A204.1 (cell line): ENCODE results near the gene NADK.

ENCODE experiments used
- FAIRE-seq: peaks from 2 replicates; lab custom pipeline; 2012; peaks lifted over from hg19 to GRCh38; lab: Jason Lieb, UNC

The NADK gene

GRCh38 chr1:1786836-1787605, 8.8 kb upstream of the NADK start:
- no peak for FAIRE-seq

DNA sequence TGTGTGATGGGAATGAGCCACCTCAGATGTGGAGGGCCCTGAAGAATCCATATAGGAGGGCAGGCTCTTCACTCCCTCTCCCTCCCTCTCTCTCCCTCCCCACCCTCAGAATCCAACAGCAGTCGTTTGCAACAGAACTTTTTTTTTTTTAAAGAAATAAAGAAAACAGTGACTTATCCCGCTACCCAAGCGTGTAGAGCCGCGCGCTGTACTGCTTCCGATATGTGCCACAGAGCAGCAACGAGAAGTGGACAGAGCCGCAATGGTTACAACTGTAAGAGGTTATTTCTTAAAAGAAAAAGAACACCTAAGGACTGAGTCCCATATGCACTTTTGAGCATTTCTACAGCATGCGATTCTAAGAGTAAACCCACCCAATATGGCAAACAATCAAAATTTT, 7.4 kb upstream of the NADK start:
- no peak for FAIRE-seq

DNA sequence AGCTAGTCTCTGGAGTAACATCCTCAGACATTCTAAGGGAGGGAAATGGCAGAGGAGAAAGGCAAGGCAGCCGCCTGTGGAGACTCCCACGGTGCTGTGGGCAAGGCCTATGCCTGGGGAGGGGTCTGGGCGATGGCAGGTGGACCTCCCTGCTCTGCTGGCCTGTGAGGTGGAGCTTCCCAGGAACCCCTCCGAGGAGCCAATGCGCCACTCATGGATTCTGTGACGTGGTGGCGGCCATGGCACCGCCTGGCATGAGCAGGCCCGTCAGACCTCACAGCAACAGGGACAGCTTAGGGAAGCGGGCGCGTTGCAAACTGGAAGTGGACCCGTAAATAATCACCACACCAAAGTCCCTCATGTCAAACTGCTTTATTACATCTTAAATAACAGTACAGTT, 6.7 kb upstream of the NADK start:
- FAIRE-seq: no peak

- no peak for FAIRE-seq
Measured at GRCh38 chr1:1783320-1783719, 5.0 kb upstream of the NADK start.

DNA sequence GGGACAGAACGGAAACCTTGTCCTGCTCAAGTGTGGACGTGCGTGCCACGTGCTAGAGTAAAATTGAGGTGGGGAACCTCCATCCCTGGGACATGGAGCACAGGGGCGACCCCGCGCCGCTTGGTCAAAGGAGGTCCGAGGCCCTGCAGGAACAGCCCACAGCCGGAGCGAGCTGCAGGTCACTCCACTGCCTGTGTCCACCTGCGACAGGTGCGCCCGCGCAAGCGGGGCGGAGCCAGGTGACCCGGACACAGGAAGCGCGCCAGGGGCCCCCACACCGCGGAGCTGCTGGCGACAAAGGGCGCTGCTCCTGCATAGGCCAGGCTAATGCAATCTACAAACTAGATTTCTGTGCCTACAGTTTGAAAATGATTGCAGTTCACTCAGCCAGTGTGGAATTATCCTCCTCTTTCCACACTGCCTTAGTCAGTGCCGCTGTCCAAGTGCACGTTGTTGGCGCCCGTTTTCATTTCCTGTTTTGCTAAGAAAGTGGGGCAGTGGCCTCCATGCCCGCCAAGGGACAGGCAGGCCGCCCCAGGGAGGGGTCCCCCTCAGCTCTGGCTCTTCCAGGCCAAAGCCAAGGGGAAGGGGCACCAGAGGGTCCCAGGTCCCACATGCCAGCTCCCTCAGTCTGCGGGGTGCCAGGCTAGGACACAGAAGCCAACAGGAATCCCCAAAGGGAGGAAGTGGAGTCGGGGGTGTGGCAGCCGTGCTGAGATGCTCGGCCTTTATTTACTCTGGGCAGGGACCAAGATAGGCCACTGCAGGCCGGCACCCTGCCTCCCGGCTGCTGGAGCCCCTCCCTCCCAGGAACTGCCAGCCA, 4.3 kb upstream of the NADK start:
- no peak for FAIRE-seq

- no peak for FAIRE-seq
Measured at GRCh38 chr1:1781526-1781903, 3.2 kb upstream of the NADK start.

DNA sequence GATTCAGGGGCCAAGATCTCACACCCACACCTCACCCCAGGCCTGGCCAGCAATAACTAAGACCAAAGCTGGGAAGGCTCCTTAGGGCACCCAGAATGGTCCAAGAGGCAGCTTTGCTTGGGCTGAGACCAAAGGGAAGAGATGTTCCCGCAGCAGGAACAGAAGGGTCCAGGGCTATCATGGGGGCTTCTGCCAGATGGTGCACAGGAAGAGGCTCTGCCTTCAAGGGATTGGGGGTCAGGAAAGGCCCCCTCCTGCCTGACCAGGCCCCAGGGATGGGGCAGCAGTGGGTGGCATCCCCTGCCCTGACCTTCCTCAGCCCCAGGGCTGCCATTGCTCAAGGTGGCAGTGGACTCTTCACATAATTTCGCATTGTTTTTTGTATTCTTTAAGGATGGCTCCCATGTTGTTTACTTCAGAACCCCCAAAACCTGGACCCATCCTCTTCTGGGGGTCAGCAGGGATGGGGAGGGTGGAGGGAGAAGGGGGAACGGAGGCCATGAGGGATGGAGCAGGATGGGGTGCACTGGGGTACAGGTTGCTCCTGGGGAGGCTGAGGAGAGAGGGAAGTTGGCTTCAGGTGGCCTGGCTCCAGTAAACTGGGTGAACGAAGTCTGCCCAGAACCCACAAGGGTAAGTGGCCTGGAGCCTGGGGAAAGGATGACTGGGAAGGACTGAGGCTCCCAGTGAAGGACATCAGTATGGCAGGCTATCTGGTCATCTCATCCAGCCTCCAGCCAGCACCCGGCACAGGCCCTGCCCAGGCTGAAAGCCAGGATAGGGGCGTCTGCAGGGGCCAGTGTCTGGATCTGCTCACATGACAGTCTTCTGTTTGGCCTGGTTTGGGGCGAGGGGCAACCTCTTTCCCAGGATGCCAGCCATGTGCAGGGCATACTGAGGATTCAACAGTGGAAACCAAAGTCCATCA, 2.6 kb upstream of the NADK start:
- no peak for FAIRE-seq

GRCh38 chr1:1779691-1780597, 1.7 kb upstream of the NADK start:
- FAIRE-seq: no peak

- no peak for FAIRE-seq
Measured at GRCh38 chr1:1779320-1779675, 1.0 kb upstream of the NADK start.

DNA sequence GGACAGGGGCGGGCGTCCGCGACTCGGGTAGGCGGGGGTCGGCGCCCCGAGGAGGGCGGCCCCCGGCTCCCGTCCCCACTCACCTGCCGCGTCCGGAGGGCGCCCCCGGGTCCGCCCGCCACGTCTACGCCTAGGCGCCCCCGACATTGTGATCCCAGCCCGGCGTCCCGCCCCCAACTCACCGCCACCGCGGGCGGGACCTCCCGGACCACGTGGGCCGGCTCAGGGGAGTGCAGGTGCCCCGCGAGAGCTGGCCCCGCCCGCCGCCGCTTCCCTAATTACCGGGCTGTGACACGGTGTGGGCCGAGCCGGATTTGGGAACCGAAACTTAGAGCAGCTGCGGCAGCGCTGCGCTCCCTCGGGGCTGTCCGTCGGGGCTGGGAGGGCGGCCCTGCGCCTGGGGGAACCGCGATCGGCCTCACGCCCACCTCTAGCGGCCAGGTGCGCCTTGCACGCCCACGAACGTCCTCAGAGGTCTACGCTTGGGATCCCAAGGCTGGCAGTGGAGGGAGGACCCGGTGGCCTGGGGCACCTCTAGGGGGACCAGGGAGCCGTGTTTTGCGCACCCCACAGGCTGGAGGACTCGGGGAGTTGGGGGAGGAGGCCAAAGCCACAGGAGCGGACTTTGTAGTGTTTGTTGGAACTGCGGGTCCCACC, 521 bp upstream of the NADK start:
- no peak for FAIRE-seq

GRCh38 chr1:1777583-1777899, 729 bp downstream of the NADK start:
- FAIRE-seq: no peak

GRCh38 chr1:1776672-1777582, 1.3 kb downstream of the NADK start:
- FAIRE-seq: no peak

- FAIRE-seq: no peak
Measured at GRCh38 chr1:1775327-1776226, 2.7 kb downstream of the NADK start.

DNA sequence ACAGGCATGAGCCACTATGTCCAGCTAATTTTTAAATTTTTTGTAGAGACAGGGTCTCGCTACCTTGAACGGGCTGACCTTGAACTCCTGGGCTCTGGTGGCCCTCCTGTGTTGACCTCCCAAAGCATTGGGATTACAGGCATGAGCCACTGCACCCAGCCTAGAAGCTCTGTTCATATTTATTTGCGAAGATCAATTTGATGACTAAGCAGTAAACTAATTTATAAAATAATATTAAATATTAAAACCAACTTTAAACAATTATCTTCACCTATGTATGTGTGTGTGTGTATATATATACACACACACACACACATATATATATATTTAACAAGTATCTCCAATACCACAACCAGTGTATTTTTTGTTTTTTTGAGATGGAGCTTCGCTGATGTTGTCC, 4.4 kb downstream of the NADK start:
- no peak for FAIRE-seq

- no peak for FAIRE-seq
Measured at GRCh38 chr1:1771096-1771495, 7.2 kb downstream of the NADK start.

DNA sequence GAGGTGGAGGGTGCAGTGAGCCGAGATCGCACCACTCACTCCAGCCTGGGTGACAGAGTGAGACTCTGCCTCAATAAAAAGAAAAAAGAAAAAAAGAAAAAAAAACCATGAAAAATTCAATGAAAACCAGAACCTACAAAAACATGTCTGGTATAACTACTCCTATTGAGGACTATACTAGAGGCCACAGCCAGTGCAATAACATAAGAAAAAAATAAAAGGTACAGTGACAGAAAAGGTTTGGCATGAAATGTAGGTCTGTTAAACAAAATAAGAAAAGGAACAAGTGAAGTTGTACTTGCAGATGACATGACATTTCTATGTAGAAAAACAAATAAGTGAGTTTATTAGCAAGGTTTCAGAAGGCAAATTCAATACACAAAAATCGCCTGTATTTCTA, 8.2 kb downstream of the NADK start:
- no peak for FAIRE-seq

DNA sequence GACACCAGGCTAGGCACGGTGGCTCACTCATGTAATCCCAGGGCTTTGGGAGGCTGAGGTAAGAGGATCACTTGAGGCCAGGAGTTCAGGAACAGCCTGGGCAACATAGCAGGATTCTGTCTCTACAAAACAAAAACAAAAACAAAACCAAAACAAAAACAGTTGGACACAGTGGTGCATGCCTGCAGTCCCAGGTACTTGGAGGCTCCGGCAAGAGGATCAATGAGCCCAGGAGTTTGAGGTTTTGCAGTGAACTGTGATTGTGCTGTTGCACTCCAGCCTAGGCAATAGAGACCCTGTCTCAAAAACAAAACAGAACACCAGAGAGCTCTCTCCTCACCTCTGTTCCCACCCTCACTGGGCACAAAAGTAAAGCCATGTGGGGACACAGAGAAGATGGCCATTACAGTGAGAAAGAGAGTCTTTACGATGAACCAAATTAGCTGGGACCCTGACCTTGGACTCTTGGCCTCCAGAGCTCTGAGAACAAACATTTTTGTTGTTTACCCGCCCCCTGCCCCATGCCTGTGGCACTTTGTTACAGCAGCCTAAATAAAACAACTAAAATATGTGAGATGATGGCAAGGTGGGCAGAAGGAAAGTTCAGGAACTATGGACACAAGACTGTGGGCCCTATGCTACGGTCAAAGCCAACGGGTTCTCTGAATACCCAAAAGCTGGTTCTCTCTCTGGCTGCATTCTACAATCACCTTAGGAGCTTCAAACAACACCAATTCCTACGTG, 9.8 kb downstream of the NADK start:
- FAIRE-seq: no peak

GRCh38 chr1:1764876-1765470, 13.3 kb downstream of the NADK start:
- FAIRE-seq: no peak
